ENCODE data around the gene CDH13. TPM values are rescaled to one million over a fixed set of nuclear protein-coding genes. Genes with fewer than 3 reads are reported as not detected.

Gene CDH13
- total RNA-seq, 1 donor from 2014 or later: 81.1 TPM

GRCh38 chr16:82630219-82630618 lies 3.5 kb downstream of the CDH13 start:
- Mint-ChIP-seq H3K4me1 (ENCODE audit: low read depth, unreplicated experiment) (peaks cover 34% of the 10 kb centered on the region), H3K36me3 (ENCODE audit: unreplicated experiment) (no peaks in the 10 kb centered on the region), H3K4me3 (ENCODE audit: unreplicated experiment) (peak overlapping the region; percentile 50), H3K27ac (ENCODE audit: unreplicated experiment) (no peak overlapping the region), H3K9me3 (ENCODE audit: unreplicated experiment) (peaks cover 2% of the 10 kb centered on the region), H3K27me3 (ENCODE audit: unreplicated experiment) (peaks cover 9% of the 10 kb centered on the region)
- DNase-seq: no peak
- TF ChIP-seq, protein P1, sequence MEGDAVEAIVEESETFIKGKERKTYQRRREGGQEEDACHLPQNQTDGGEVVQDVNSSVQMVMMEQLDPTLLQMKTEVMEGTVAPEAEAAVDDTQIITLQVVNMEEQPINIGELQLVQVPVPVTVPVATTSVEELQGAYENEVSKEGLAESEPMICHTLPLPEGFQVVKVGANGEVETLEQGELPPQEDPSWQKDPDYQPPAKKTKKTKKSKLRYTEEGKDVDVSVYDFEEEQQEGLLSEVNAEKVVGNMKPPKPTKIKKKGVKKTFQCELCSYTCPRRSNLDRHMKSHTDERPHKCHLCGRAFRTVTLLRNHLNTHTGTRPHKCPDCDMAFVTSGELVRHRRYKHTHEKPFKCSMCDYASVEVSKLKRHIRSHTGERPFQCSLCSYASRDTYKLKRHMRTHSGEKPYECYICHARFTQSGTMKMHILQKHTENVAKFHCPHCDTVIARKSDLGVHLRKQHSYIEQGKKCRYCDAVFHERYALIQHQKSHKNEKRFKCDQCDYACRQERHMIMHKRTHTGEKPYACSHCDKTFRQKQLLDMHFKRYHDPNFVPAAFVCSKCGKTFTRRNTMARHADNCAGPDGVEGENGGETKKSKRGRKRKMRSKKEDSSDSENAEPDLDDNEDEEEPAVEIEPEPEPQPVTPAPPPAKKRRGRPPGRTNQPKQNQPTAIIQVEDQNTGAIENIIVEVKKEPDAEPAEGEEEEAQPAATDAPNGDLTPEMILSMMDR (IDR thresholded peaks at IDR 0.05; ENCODE audit: partially characterized antibody, unreplicated experiment): no peak

GRCh38 chr16:82630688-82631087 lies 3.9 kb downstream of the CDH13 start:
- DNase-seq: no peak
- Mint-ChIP-seq H3K4me3 (ENCODE audit: unreplicated experiment) (peak overlapping the region; percentile 50), H3K9me3 (ENCODE audit: unreplicated experiment) (peaks cover 2% of the 10 kb centered on the region), H3K27ac (ENCODE audit: unreplicated experiment) (no peak overlapping the region), H3K27me3 (ENCODE audit: unreplicated experiment) (peaks cover 12% of the 10 kb centered on the region), H3K4me1 (ENCODE audit: low read depth, unreplicated experiment) (peaks cover 38% of the 10 kb centered on the region), H3K36me3 (ENCODE audit: unreplicated experiment) (no peaks in the 10 kb centered on the region)
- TF ChIP-seq, protein P1 (IDR thresholded peaks at IDR 0.05; ENCODE audit: partially characterized antibody, unreplicated experiment): no peak

DNA sequence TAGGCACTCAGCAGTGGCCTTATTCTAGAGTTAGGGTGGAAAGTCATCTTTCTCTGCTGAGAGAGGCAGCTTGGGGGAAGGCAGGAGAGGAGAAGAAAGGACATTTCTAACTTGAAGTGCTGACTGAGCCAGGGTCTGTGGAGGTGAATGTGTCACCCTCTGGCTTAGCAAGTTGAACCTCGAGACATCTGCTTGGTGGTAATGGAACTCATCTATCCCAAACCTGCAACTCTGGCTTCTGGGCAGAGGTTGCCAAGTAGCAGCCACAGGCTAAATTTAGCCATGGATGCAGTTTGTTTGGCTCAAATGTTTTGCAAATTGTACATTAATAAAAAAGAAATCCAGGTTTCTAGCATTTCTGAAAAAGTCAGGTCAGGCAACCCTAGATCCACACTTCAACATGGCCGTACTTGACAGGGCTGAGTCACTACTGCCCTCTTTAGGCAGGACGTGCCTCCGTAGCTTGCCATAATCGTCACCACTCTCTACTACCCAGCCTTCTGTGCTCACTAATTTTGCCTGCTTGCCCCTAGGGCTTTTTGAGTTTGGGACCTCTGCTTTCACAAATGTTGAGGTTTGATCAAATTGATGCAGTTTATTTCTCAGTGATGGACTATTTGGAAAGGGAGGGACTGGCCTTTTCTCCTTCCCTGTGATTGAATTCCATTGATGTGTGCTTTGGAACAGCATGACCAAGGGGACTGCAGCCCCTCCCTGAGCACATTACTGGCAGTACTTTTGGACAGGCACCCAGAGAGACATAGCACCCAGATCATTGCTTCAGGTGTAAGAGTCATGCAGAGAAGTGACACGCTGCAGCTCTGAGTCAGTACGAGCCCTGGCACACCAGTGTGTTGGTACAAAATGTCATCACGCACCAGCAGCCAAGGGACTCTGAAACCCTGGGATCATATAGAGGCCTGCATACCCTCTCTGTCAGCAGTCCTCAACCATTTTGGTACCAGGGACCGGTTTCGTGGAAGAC lies 5.2 kb downstream of the CDH13 start:
- H3K4me3 Mint-ChIP-seq (ENCODE audit: unreplicated experiment): no peak overlapping the region
- H3K4me1 Mint-ChIP-seq (ENCODE audit: low read depth, unreplicated experiment): peaks cover 36% of the 10 kb centered on the region

DNA sequence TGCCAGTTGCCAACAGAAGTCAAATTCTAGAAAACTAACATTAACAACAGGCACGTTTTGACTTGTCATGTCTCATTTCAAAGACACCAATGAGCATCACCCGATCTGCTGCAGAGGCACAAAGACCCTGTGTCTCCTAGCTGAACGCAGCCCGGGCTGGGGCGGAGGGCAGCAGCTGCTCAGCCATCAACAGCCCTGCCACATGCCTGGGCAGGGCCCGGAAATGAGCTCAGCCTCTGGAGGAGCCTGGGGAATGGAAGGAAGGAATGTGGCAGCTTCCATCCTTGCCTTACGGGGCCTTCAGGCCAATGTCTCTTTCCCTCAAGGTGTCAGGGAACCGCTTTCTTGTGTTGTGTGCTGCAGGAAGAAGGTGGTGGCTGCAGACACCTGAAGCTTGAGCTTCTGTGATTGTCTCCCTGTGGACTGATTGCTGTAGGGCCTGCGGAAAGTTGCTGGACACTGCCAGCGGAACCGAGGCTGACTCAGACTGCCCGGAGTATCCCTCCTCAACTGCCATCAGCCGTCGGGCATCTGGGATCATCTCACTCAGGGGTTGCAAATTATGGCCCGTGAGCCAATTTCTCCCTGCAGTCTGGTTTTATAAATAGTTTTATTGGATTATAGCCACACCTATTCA lies 7.3 kb downstream of the CDH13 start:
- H3K36me3 Mint-ChIP-seq (ENCODE audit: unreplicated experiment): no peaks in the 10 kb centered on the region
- peaks cover 2% of the 10 kb centered on the region for H3K9me3 Mint-ChIP-seq (ENCODE audit: unreplicated experiment)
- TF ChIP-seq, protein P1 (IDR thresholded peaks at IDR 0.05; ENCODE audit: partially characterized antibody, unreplicated experiment): no peak
- H3K27ac Mint-ChIP-seq (ENCODE audit: unreplicated experiment): peak overlapping the region; percentile 49
- peak; percentile 72 for DNase-seq
- peaks cover 8% of the 10 kb centered on the region for H3K27me3 Mint-ChIP-seq (ENCODE audit: unreplicated experiment)
- H3K4me1 Mint-ChIP-seq (ENCODE audit: low read depth, unreplicated experiment): peaks cover 38% of the 10 kb centered on the region
- H3K4me3 Mint-ChIP-seq (ENCODE audit: unreplicated experiment): no peak overlapping the region

More for the DNA sequence above, 5.2 kb downstream of the CDH13 start:
- Mint-ChIP-seq H3K9me3 (ENCODE audit: unreplicated experiment) (peaks cover 2% of the 10 kb centered on the region), H3K27me3 (ENCODE audit: unreplicated experiment) (peaks cover 12% of the 10 kb centered on the region), H3K27ac (ENCODE audit: unreplicated experiment) (no peak overlapping the region), H3K36me3 (ENCODE audit: unreplicated experiment) (no peaks in the 10 kb centered on the region)
- no peak for DNase-seq
- TF ChIP-seq, protein P1 (IDR thresholded peaks at IDR 0.05; ENCODE audit: partially characterized antibody, unreplicated experiment): no peak
